Measurements from ENCODE around the gene ENTREP1.

- TF ChIP-seq CTCF (IDR thresholded peaks at IDR 0.05; ENCODE audit: low read depth, low read length, poor library complexity, severe bottlenecking) (no peak), EZH2phosphoT487 (IDR thresholded peaks at IDR 0.05; ENCODE audit: borderline replicate concordance, low read length) (no peak)
Measured at GRCh38 chr9:69393425-69393824, 68.4 kb downstream of the ENTREP1 start.
